Loucy (cell line): ENCODE results near the gene OSBPL8.

Experiments
- H2AFZ ChIP-seq: fragments of 200-600 bp; sonication (generic); 2 replicates; pipeline ENCODE4 v1.6.0; 2016; ENCODE audit warnings: antibody characterized with exemption, mild to moderate bottlenecking, low read length, moderate library complexity
- H3F3A ChIP-seq: fragments of 200-600 bp; 2 replicates; pipeline ENCODE4 v1.6.0; 2016; ENCODE audit warnings: antibody characterized with exemption, low read depth, mild to moderate bottlenecking
- H3K27me3 ChIP-seq: fragments of 200-600 bp; sonication (generic); 2 replicates; pipeline ENCODE4 v1.6.1; 2014; ENCODE audit warnings: low read length, mild to moderate bottlenecking; ENCODE audit not compliant: insufficient read depth, poor library complexity, severe bottlenecking
- H3K36me3 ChIP-seq: fragments of 200-600 bp; sonication (generic); 2 replicates; pipeline ENCODE4 v1.6.1; 2016; ENCODE audit warnings: low read length; ENCODE audit not compliant: insufficient read depth
- H3K4me1 ChIP-seq: fragments of 200-600 bp; sonication (generic); 2 replicates; pipeline ENCODE4 v1.5.1; 2014; ENCODE audit warnings: low read length, mild to moderate bottlenecking; ENCODE audit not compliant: insufficient read depth, poor library complexity, severe bottlenecking
- H3K4me2 ChIP-seq: fragments of 200-600 bp; sonication (generic); 2 replicates; pipeline ENCODE4 v1.6.0; 2014; ENCODE audit warnings: antibody characterized with exemption, low read length, low read depth, mild to moderate bottlenecking; ENCODE audit not compliant: poor library complexity, severe bottlenecking
- H3K4me3 ChIP-seq: fragments of 200-600 bp; sonication (generic); 2 replicates; pipeline ENCODE4 v1.5.1; 2014; ENCODE audit warnings: low read length, mild to moderate bottlenecking, mixed read lengths; ENCODE audit not compliant: poor library complexity, severe bottlenecking
- H3K79me2 ChIP-seq: fragments of 200-600 bp; sonication (generic); 2 replicates; pipeline ENCODE4 v1.6.1; 2014; ENCODE audit warnings: low read length; ENCODE audit not compliant: insufficient read depth
- H3K9ac ChIP-seq: fragments of 200-600 bp; sonication (generic); 2 replicates; pipeline ENCODE4 v1.6.0; 2014; ENCODE audit warnings: mild to moderate bottlenecking, low read depth, low read length, moderate library complexity; ENCODE audit not compliant: poor library complexity, severe bottlenecking
- H3K9me2 ChIP-seq: fragments of 200-600 bp; sonication (generic); replicated peaks from 2 replicates; pipeline ENCODE4 v1.6.1; 2016; ENCODE audit warnings: low read depth, low read length, mixed read lengths
- H3K9me3 ChIP-seq: fragments of 200-600 bp; sonication (generic); 2 replicates; pipeline ENCODE4 v1.6.1; 2014; ENCODE audit warnings: mild to moderate bottlenecking, antibody characterized with exemption, low read length, low read depth; ENCODE audit not compliant: insufficient read depth
- H4K20me1 ChIP-seq: fragments of 200-600 bp; sonication (generic); 2 replicates; pipeline ENCODE4 v1.6.0; 2014; ENCODE audit warnings: antibody characterized with exemption, low read length, mild to moderate bottlenecking; ENCODE audit not compliant: insufficient read depth, poor library complexity, severe bottlenecking
- CTCF ChIP-seq: fragments of 200-600 bp; sonication (generic); conservative IDR thresholded peaks from 2 replicates; pipeline ENCODE4 v1.5.1; 2014; ENCODE audit warnings: mild to moderate bottlenecking, antibody characterized with exemption, low read length
- EZH2phosphoT487 ChIP-seq: fragments of 200-600 bp; IDR thresholded peaks from 2 replicates; pipeline ENCODE4 v1.6.1; 2018; ENCODE audit warnings: antibody characterized with exemption, mild to moderate bottlenecking, moderate library complexity, borderline replicate concordance

OSBPL8 gene

GRCh38 chr12:76591476-76591875, 31.9 kb upstream of the OSBPL8 start:
- Histone ChIP-seq H3K4me3 (no peak overlapping the region), H4K20me1 (no peaks in the 10 kb centered on the region), H3K4me2 (no peak overlapping the region), H3K9me2 (no peaks in the 10 kb centered on the region), H3K36me3 (no peaks in the 10 kb centered on the region), H3F3A (no peaks in the 10 kb centered on the region), H3K9me3 (no peaks in the 10 kb centered on the region), H3K4me1 (no peaks in the 10 kb centered on the region), H2AFZ (no peak overlapping the region), H3K9ac (no peak overlapping the region), H3K79me2 (no peaks in the 10 kb centered on the region), H3K27me3 (no peaks in the 10 kb centered on the region)
- no peak for TF ChIP-seq EZH2phosphoT487
- no peak for TF ChIP-seq CTCF

GRCh38 chr12:76590131-76590530, 30.6 kb upstream of the OSBPL8 start:
- no peaks in the 10 kb centered on the region for H3K36me3 ChIP-seq
- H2AFZ ChIP-seq, result no peak overlapping the region
- H3K9me3 ChIP-seq, result no peaks in the 10 kb centered on the region

GRCh38 chr12:76588881-76589565, 29.5 kb upstream of the OSBPL8 start:
- H2AFZ ChIP-seq, result no peak overlapping the region
- TF ChIP-seq CTCF, result no peak
- no peak for TF ChIP-seq EZH2phosphoT487
- H4K20me1 ChIP-seq, result no peaks in the 10 kb centered on the region
- H3K79me2 ChIP-seq, result no peaks in the 10 kb centered on the region
- H3K36me3 ChIP-seq, result no peaks in the 10 kb centered on the region
- no peaks in the 10 kb centered on the region for H3K27me3 ChIP-seq
- H3K4me2 ChIP-seq, result no peak overlapping the region
- H3K9ac ChIP-seq, result no peak overlapping the region
- H3K9me2 ChIP-seq, result no peaks in the 10 kb centered on the region
- H3K4me1 ChIP-seq, result no peaks in the 10 kb centered on the region
- no peaks in the 10 kb centered on the region for H3F3A ChIP-seq
- H3K9me3 ChIP-seq, result no peaks in the 10 kb centered on the region
- H3K4me3 ChIP-seq, result no peak overlapping the region

More at GRCh38 chr12:76590131-76590530, 30.6 kb upstream of the OSBPL8 start:
- no peaks in the 10 kb centered on the region for H3K9me2 ChIP-seq
- H3K9ac ChIP-seq, result no peak overlapping the region
- H3K27me3 ChIP-seq, result no peaks in the 10 kb centered on the region
- TF ChIP-seq EZH2phosphoT487, result no peak
- TF ChIP-seq CTCF, result no peak
- no peak overlapping the region for H3K4me3 ChIP-seq
- no peaks in the 10 kb centered on the region for H4K20me1 ChIP-seq
- H3K79me2 ChIP-seq, result no peaks in the 10 kb centered on the region
- no peak overlapping the region for H3K4me2 ChIP-seq
- no peaks in the 10 kb centered on the region for H3K4me1 ChIP-seq
- H3F3A ChIP-seq, result no peaks in the 10 kb centered on the region
